Astrocyte (in vitro differentiated cells and primary cell): Measurements from ENCODE around the gene UPB1. TPM values are rescaled to one million over a fixed set of nuclear protein-coding genes. Genes with fewer than 3 reads are reported as not detected.

Experiments used
- DNase-seq: peaks from one replicate; pipeline ENCODE4 v3.0.0-alpha.2; 2010; ENCODE audit warnings: low read depth
- FAIRE-seq: peaks from 2 replicates; lab custom pipeline; 2011; peaks lifted over from hg19 to GRCh38; lab: Jason Lieb, UNC
- H2AFZ ChIP-seq: 2 replicates; pipeline ENCODE4 v1.6.0; 2012; ENCODE audit warnings: low read depth, low read length, inconsistent platforms
- H3K27ac ChIP-seq: 2 replicates; pipeline ENCODE4 v1.5.1; 2011; ENCODE audit warnings: low read depth, low read length, inconsistent platforms
- H3K27me3 ChIP-seq: 2 replicates; pipeline ENCODE4 v1.6.0; 2011; ENCODE audit warnings: low read length, inconsistent platforms; ENCODE audit not compliant: insufficient read depth
- H3K36me3 ChIP-seq: 2 replicates; pipeline ENCODE4 v1.5.1; 2011; ENCODE audit warnings: low read length, inconsistent platforms; ENCODE audit not compliant: insufficient read depth
- H3K4me1 ChIP-seq: 2 replicates; pipeline ENCODE4 v1.5.1; 2011; ENCODE audit warnings: low read length, inconsistent platforms; ENCODE audit not compliant: insufficient read depth
- H3K4me2 ChIP-seq: 2 replicates; pipeline ENCODE4 v1.6.0; 2012; ENCODE audit warnings: low read length, inconsistent platforms
- H3K4me3 ChIP-seq: 2 replicates; pipeline ENCODE4 v1.5.1; 2011; ENCODE audit warnings: low read depth, mild to moderate bottlenecking, low read length, inconsistent platforms; ENCODE audit not compliant: insufficient read depth
- H3K79me2 ChIP-seq: 2 replicates; pipeline ENCODE4 v1.6.0; 2012; ENCODE audit warnings: mild to moderate bottlenecking, low read length, inconsistent platforms; ENCODE audit not compliant: insufficient read depth
- H3K9ac ChIP-seq: 2 replicates; pipeline ENCODE4 v1.6.0; 2012; ENCODE audit warnings: mild to moderate bottlenecking, low read length, inconsistent platforms
- H3K9me3 ChIP-seq: 2 replicates; pipeline ENCODE4 v1.5.1; 2012; ENCODE audit warnings: low read depth, mild to moderate bottlenecking, low read length, inconsistent platforms; ENCODE audit not compliant: insufficient read depth
- H4K20me1 ChIP-seq: 2 replicates; pipeline ENCODE4 v1.6.0; 2012; ENCODE audit warnings: low read length, inconsistent platforms; ENCODE audit not compliant: insufficient read depth
- H3K27ac Mint-ChIP-seq: one replicate; pipeline ENCODE4 v1.8.0; 2021; ENCODE audit warnings: mild to moderate bottlenecking, mixed read lengths; ENCODE audit not compliant: unreplicated experiment
- H3K27me3 Mint-ChIP-seq: one replicate; pipeline ENCODE4 v1.8.0; 2021; ENCODE audit warnings: low read depth, mixed read lengths; ENCODE audit not compliant: unreplicated experiment
- H3K36me3 Mint-ChIP-seq: one replicate; pipeline ENCODE4 v1.8.0; 2021; ENCODE audit warnings: low read depth, mixed read lengths; ENCODE audit not compliant: unreplicated experiment
- H3K4me1 Mint-ChIP-seq: one replicate; pipeline ENCODE4 v1.8.0; 2021; ENCODE audit warnings: low read depth, mixed read lengths; ENCODE audit not compliant: unreplicated experiment
- H3K4me3 Mint-ChIP-seq: one replicate; pipeline ENCODE4 v1.8.0; 2021; ENCODE audit warnings: mild to moderate bottlenecking, moderate library complexity, mixed read lengths; ENCODE audit not compliant: unreplicated experiment
- H3K9me3 Mint-ChIP-seq: one replicate; pipeline ENCODE4 v1.8.0; 2021; ENCODE audit warnings: mild to moderate bottlenecking, mixed read lengths; ENCODE audit not compliant: unreplicated experiment
- EZH2 ChIP-seq: IDR thresholded peaks from 2 replicates; pipeline ENCODE4 v1.6.1; 2012; ENCODE audit warnings: mild to moderate bottlenecking, low read length, inconsistent platforms; ENCODE audit not compliant: insufficient read depth
- total RNA-seq: library from RNA; stranded (reverse); gene quantifications from 2 replicates; pipeline ENCODE4 v1.2.1, GENCODE V29; 2021
- TF ChIP-seq, protein P1 (sequence below): IDR thresholded peaks from 2 replicates; pipeline ENCODE4 v1.5.1; 2011; ENCODE audit warnings: low read depth, mild to moderate bottlenecking, inconsistent platforms, low read length, moderate library complexity; ENCODE audit not compliant: insufficient read depth

The UPB1 gene
- total RNA-seq, 1 donor from 2014 or later: 0.30 TPM

GRCh38 chr22:24474649-24475255, 20.4 kb upstream of the UPB1 start:
- Mint-ChIP-seq H3K9me3 (peaks cover 3% of the 10 kb centered on the region), H3K4me3 (peak overlapping the region; percentile 45), H3K4me1 (peaks cover 21% of the 10 kb centered on the region), H3K36me3 (no peaks in the 10 kb centered on the region), H3K27ac (peak overlapping the region; percentile 94), H3K27me3 (no peaks in the 10 kb centered on the region)
- Histone ChIP-seq H3K4me2 (peak overlapping the region; percentile 21), H3K79me2 (no peaks in the 10 kb centered on the region), H3K4me1 (peaks cover 27% of the 10 kb centered on the region), H3K27me3 (no peaks in the 10 kb centered on the region), H3K27ac (peak overlapping the region; percentile 93), H2AFZ (no peak overlapping the region), H3K9me3 (no peaks in the 10 kb centered on the region), H4K20me1 (no peaks in the 10 kb centered on the region), H3K9ac (no peak overlapping the region), H3K36me3 (no peaks in the 10 kb centered on the region), H3K4me3 (no peak overlapping the region)
- TF ChIP-seq, protein P1, sequence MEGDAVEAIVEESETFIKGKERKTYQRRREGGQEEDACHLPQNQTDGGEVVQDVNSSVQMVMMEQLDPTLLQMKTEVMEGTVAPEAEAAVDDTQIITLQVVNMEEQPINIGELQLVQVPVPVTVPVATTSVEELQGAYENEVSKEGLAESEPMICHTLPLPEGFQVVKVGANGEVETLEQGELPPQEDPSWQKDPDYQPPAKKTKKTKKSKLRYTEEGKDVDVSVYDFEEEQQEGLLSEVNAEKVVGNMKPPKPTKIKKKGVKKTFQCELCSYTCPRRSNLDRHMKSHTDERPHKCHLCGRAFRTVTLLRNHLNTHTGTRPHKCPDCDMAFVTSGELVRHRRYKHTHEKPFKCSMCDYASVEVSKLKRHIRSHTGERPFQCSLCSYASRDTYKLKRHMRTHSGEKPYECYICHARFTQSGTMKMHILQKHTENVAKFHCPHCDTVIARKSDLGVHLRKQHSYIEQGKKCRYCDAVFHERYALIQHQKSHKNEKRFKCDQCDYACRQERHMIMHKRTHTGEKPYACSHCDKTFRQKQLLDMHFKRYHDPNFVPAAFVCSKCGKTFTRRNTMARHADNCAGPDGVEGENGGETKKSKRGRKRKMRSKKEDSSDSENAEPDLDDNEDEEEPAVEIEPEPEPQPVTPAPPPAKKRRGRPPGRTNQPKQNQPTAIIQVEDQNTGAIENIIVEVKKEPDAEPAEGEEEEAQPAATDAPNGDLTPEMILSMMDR: no peak
- TF ChIP-seq EZH2: no peak
- DNase-seq (peak; percentile 86), FAIRE-seq (no peak)

GRCh38 chr22:24481641-24482040, 13.5 kb upstream of the UPB1 start:
- Mint-ChIP-seq H3K27ac (peak overlapping the region; percentile 90), H3K4me3 (no peak overlapping the region), H3K4me1 (peaks cover 40% of the 10 kb centered on the region), H3K27me3 (no peaks in the 10 kb centered on the region), H3K9me3 (peaks cover 3% of the 10 kb centered on the region), H3K36me3 (no peaks in the 10 kb centered on the region)
- no peak overlapping the region for H2AFZ ChIP-seq
- H3K4me1 ChIP-seq: peaks cover 19% of the 10 kb centered on the region
- H3K4me3 ChIP-seq: no peak overlapping the region
- H3K9me3 ChIP-seq: no peaks in the 10 kb centered on the region
- H3K79me2 ChIP-seq: no peaks in the 10 kb centered on the region
- no peak overlapping the region for H3K9ac ChIP-seq
- H3K4me2 ChIP-seq: no peak overlapping the region
- no peak for TF ChIP-seq EZH2
- TF ChIP-seq, protein P1: no peak
- DNase-seq (no peak), FAIRE-seq (no peak)
- no peak overlapping the region for H3K27ac ChIP-seq
- H4K20me1 ChIP-seq: no peaks in the 10 kb centered on the region
- H3K36me3 ChIP-seq: no peaks in the 10 kb centered on the region
- no peaks in the 10 kb centered on the region for H3K27me3 ChIP-seq

DNA sequence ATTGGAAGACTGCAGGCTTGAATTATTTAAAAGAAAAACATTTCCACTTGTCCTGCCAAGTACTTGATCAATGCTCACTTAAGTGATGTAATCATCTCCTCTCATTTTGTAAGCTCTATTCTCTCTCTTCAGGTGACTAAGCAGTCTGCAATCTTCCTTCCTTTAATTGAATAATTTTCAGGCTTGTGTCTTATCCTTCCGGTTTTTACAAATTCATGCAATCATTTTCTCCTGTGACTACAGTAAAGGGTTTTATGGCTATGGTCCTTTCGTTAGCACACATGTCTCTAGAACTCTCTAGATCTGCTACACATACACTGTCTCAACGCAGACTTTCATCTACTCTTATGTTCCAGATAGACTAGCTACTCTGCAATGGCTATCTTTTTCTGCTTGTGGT, 12.6 kb upstream of the UPB1 start:
- Histone ChIP-seq H3K9me3 (no peaks in the 10 kb centered on the region), H3K79me2 (no peaks in the 10 kb centered on the region), H3K9ac (no peak overlapping the region), H3K4me3 (no peak overlapping the region), H3K27me3 (no peaks in the 10 kb centered on the region), H3K27ac (no peak overlapping the region), H3K4me1 (peaks cover 27% of the 10 kb centered on the region), H3K36me3 (no peaks in the 10 kb centered on the region), H2AFZ (no peak overlapping the region), H4K20me1 (no peaks in the 10 kb centered on the region), H3K4me2 (peak overlapping the region; percentile 27)
- Mint-ChIP-seq H3K4me3 (no peak overlapping the region), H3K4me1 (peaks cover 45% of the 10 kb centered on the region), H3K27me3 (no peaks in the 10 kb centered on the region), H3K9me3 (no peaks in the 10 kb centered on the region), H3K36me3 (no peaks in the 10 kb centered on the region), H3K27ac (peak overlapping the region; percentile 90)
- DNase-seq (peak; percentile 93), FAIRE-seq (peak; percentile 26)
- TF ChIP-seq EZH2: no peak
- TF ChIP-seq, protein P1: no peak
